A673 (cell line): ENCODE data around the gene ARHGAP8.

Source experiments
- CTCF ChIP-seq: fragments of 300-800, 200-600 bp; sonication (generic); conservative IDR thresholded peaks from 2 replicates; pipeline ENCODE4 v1.5.1; 2017; ENCODE audit warnings: low read depth, mild to moderate bottlenecking, antibody characterized with exemption, low read length, moderate library complexity, mixed read lengths
- EZH2 ChIP-seq: fragments of 200-600 bp; sonication (generic); IDR thresholded peaks from 2 replicates; pipeline ENCODE4 v1.6.1; 2017; ENCODE audit warnings: borderline replicate concordance, low read depth, mild to moderate bottlenecking, mixed read lengths, antibody characterized with exemption, low read length; ENCODE audit not compliant: poor library complexity, severe bottlenecking

- TF ChIP-seq CTCF (no peak), EZH2 (no peak)
Measured at GRCh38 chr22:44753189-44754042, 1.0 kb downstream of the ARHGAP8 start.
